Calu3 (cell line): Measurements from ENCODE around the gene ZNF648. TPM values are rescaled to one million over a fixed set of nuclear protein-coding genes. Genes with fewer than 3 reads are reported as not detected.

ENCODE experiments used
- BruUV-seq: library from RNA; stranded (reverse); fragments of 400-500 nt; replicated peaks from 2 replicates; lab custom pipeline; 2021; lab: Mats Ljungman, UMichigan
- CTCF ChIA-PET: fragments of 300-600 bp; sonication (Branson Sonifier 250); formaldehyde crosslinking; loops from one replicate; lab custom pipeline; 2022; ENCODE audit warnings: antibody characterized with exemption; lab: Charles Lee
- DNase-seq: peaks from one replicate; pipeline ENCODE4 v3.0.0; 2022
- H3K27ac Mint-ChIP-seq: one replicate; pipeline ENCODE4 v1.8.0; 2022; ENCODE audit warnings: mixed read lengths; ENCODE audit not compliant: unreplicated experiment
- H3K27me3 Mint-ChIP-seq: one replicate; pipeline ENCODE4 v1.8.0; 2022; ENCODE audit warnings: mixed read lengths; ENCODE audit not compliant: unreplicated experiment
- H3K36me3 Mint-ChIP-seq: one replicate; pipeline ENCODE4 v1.8.0; 2022; ENCODE audit warnings: mild to moderate bottlenecking, moderate library complexity, mixed read lengths; ENCODE audit not compliant: insufficient read depth, unreplicated experiment
- H3K4me1 Mint-ChIP-seq: one replicate; pipeline ENCODE4 v1.8.0; 2022; ENCODE audit warnings: mild to moderate bottlenecking, low read depth, mixed read lengths; ENCODE audit not compliant: unreplicated experiment
- H3K4me3 Mint-ChIP-seq: one replicate; pipeline ENCODE4 v1.8.0; 2022; ENCODE audit warnings: mild to moderate bottlenecking, low read depth, moderate library complexity, mixed read lengths; ENCODE audit not compliant: unreplicated experiment
- H3K9me3 Mint-ChIP-seq: one replicate; pipeline ENCODE4 v1.8.0; 2022; ENCODE audit warnings: low read depth, mixed read lengths; ENCODE audit not compliant: unreplicated experiment
- CTCF ChIP-seq: fragments of 200-600 bp; IDR thresholded peaks from one replicate; pipeline ENCODE4 v1.8.0; 2022; ENCODE audit warnings: antibody characterized with exemption; ENCODE audit not compliant: unreplicated experiment
- intact Hi-C: fragments of 100-400 bp; cut with micrococcal nuclease; formaldehyde crosslinking; loops from one replicate; pipeline ENCODE4 v1.10.0; 2022; ENCODE audit not compliant: unreplicated experiment
- total RNA-seq: library from RNA; stranded (reverse); gene quantifications from 2 replicates; pipeline ENCODE4 v1.2.3, GENCODE V29; 2022

ZNF648 gene
- total RNA-seq, 1 experiment from 2014 or later = not detected

- no TSS peak for BruUV-seq
Observed at GRCh38 chr1:182084487-182085316, 23.2 kb upstream of the ZNF648 start.

GRCh38 chr1:182083851-182084486 lies 22.5 kb upstream of the ZNF648 start:
- H3K4me1 Mint-ChIP-seq = peaks cover 15% of the 10 kb centered on the region
- no TSS peak for BruUV-seq
- no peaks in the 10 kb centered on the region for H3K9me3 Mint-ChIP-seq
- no peak for DNase-seq
- H3K4me3 Mint-ChIP-seq = no peak overlapping the region
- no peaks in the 10 kb centered on the region for H3K27me3 Mint-ChIP-seq
- no peaks in the 10 kb centered on the region for H3K36me3 Mint-ChIP-seq
- CTCF ChIA-PET = no interaction called here
- TF ChIP-seq CTCF = no peak
- H3K27ac Mint-ChIP-seq = no peak overlapping the region
- intact Hi-C loops = loop anchor here (1.0 to 2.0 kb wide), 5 partner anchors 59 to 699 kb away; no protein-coding TSS in a partner anchor

More at GRCh38 chr1:182084487-182085316, 23.2 kb upstream of the ZNF648 start:
- H3K27me3 Mint-ChIP-seq = no peaks in the 10 kb centered on the region
- TF ChIP-seq CTCF = peak; percentile 93
- CTCF ChIA-PET = interaction anchor here (0.5 to 1.2 kb wide), 11 partner anchors 11 to 511 kb away, joined by 3 to 29 read pairs (median 4); partner anchors contain the start of gene GLUL
- no peak overlapping the region for H3K27ac Mint-ChIP-seq
- peak; percentile 93 for DNase-seq
- no peaks in the 10 kb centered on the region for H3K9me3 Mint-ChIP-seq
- no peak overlapping the region for H3K4me3 Mint-ChIP-seq
- intact Hi-C loops = loop anchor here (1.0 to 2.0 kb wide), 7 partner anchors 59 to 698 kb away; no protein-coding TSS in a partner anchor
- H3K36me3 Mint-ChIP-seq = no peaks in the 10 kb centered on the region
- peaks cover 15% of the 10 kb centered on the region for H3K4me1 Mint-ChIP-seq

- peak; percentile 68 for DNase-seq
- CTCF ChIA-PET = interaction anchor here (0.5 to 3.2 kb wide), 27 partner anchors 12 to 604 kb away, joined by 3 to 30 read pairs (median 3); no protein-coding TSS in a partner anchor
- Mint-ChIP-seq H3K36me3 (no peaks in the 10 kb centered on the region), H3K27me3 (no peaks in the 10 kb centered on the region), H3K9me3 (no peaks in the 10 kb centered on the region), H3K27ac (no peak overlapping the region), H3K4me3 (no peak overlapping the region), H3K4me1 (no peaks in the 10 kb centered on the region)
- intact Hi-C loops = loop anchor here (1.0 kb wide), 1 partner anchor 602 kb away; no protein-coding TSS in a partner anchor
- no TSS peak for BruUV-seq
- peak; percentile 73 for TF ChIP-seq CTCF
Observed at GRCh38 chr1:182080955-182081582, 19.6 kb upstream of the ZNF648 start.

GRCh38 chr1:182080040-182080439 lies 18.5 kb upstream of the ZNF648 start:
- CTCF ChIA-PET = interaction anchor here (1.8 to 3.2 kb wide), 2 partner anchors 11 to 25 kb away, joined by 13 to 22 read pairs; no protein-coding TSS in a partner anchor
- no peaks in the 10 kb centered on the region for H3K9me3 Mint-ChIP-seq
- no peak for DNase-seq
- TF ChIP-seq CTCF = no peak
- H3K27me3 Mint-ChIP-seq = no peaks in the 10 kb centered on the region
- H3K27ac Mint-ChIP-seq = no peak overlapping the region
- H3K4me1 Mint-ChIP-seq = no peaks in the 10 kb centered on the region
- H3K36me3 Mint-ChIP-seq = no peaks in the 10 kb centered on the region
- intact Hi-C loops = no loop called here
- BruUV-seq = no TSS peak
- H3K4me3 Mint-ChIP-seq = no peak overlapping the region
